ENCODE results near the gene PRKCE. TPM values are rescaled to one million over a fixed set of nuclear protein-coding genes. Genes with fewer than 3 reads are reported as not detected.

The PRKCE gene
- polyA plus RNA-seq, 1 of the 3 experiments (the other 2 are of a cell fraction): 16.3 TPM

GRCh38 chr2:45902781-45903375 lies 251.4 kb downstream of the PRKCE start (continued):
- TF ChIP-seq REST (IDR thresholded peaks at IDR 0.05; ENCODE audit: low read depth, low read length) (no peak), JUND (IDR thresholded peaks at IDR 0.05) (no peak), ELF1 (IDR thresholded peaks at IDR 0.05) (no peak), CHD2 (IDR thresholded peaks at IDR 0.05; ENCODE audit: low read length, partially characterized antibody) (no peak), RFX5 (IDR thresholded peaks at IDR 0.05; ENCODE audit: low read length) (no peak), CTCF (IDR thresholded peaks at IDR 0.05) (no peak), RAD21 (IDR thresholded peaks at IDR 0.05; ENCODE audit: low read length) (no peak)
- TF ChIP-seq, protein P1, sequence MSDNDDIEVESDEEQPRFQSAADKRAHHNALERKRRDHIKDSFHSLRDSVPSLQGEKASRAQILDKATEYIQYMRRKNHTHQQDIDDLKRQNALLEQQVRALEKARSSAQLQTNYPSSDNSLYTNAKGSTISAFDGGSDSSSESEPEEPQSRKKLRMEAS (IDR thresholded peaks at IDR 0.05; ENCODE audit: low read depth): no peak

DNA sequence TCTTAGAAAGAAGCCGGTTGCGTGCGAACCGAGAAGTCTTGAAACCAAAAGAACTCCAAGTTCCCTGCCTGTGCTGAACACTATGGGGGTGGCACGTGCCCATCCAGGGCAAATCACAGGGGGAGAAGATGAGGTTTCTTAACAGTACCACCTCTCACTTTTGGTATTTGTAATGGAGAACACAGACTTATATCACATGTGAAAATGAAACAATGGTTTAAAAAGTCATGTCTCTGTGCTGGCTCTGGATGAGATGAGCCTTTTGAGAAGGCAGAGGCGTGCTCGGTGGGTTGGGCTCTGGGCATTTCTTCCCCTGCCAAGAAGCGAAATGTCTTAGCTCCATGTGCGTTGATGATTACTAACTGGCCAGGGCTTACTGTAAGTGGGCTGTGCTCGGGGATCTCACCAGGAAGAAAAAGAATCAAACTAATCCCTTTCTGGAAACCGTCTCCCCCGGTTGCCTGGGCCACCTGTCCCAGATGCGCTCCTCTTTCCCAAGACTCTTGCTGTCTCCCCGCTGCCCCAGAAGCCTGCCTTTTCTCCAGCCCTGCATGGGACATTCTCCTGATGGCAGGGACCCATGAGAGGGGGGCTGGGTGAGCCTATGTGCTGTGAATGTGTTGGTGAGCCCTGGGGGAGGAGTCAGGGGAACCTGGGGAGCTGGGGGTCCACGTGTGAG lies 252.9 kb downstream of the PRKCE start:
- CTCF ChIA-PET: interaction anchor here (0.9 to 1.1 kb wide), 2 partner anchors 10 to 34 kb away, joined by 3 read pairs; no protein-coding TSS in a partner anchor
- H3K4me3 ChIP-seq (ENCODE audit: low read depth in 2 of 2, low read length in 1 of 2): no peak overlapping the region
- no peaks in the 10 kb centered on the region for H3K79me2 ChIP-seq (ENCODE audit: insufficient read depth)
- WGBS (ENCODE audit: low lambda C conversion rate): 89% methylated on average over 15 of the region's 15 CpGs
- no peak overlapping the region for H3K9ac ChIP-seq
- no peak overlapping the region for H2AFZ ChIP-seq (ENCODE audit: low read depth)
- H3K4me2 ChIP-seq: no peak overlapping the region
- peaks cover 5 to 6% of the 10 kb centered on the region in 2 experiments; a peak in 1 of 4 replicates for H3K4me1 ChIP-seq (ENCODE audit: control insufficient read depth in 1 of 2, insufficient read depth in 2 of 2, low read depth in 1 of 2, low read length in 1 of 2)
- POLR2A ChIA-PET: no interaction called here
- H3F3A ChIP-seq (replicated peaks; ENCODE audit: insufficient read depth): no peaks in the 10 kb centered on the region
- no peak overlapping the region for H3K27ac ChIP-seq (ENCODE audit: low read depth in 2 of 2, low read length in 1 of 2)
- H3K9me2 ChIP-seq: no peaks in the 10 kb centered on the region
- H3K27me3 ChIP-seq (ENCODE audit: insufficient read depth): no peaks in the 10 kb centered on the region
- no peaks in the 10 kb centered on the region for H4K20me1 ChIP-seq (ENCODE audit: insufficient read depth)
- no peaks in the 10 kb centered on the region for H3K36me3 ChIP-seq (replicated peaks in 1 of 2; ENCODE audit: control insufficient read depth in 1 of 2, insufficient read depth in 2 of 2, low read length in 1 of 2)
- TF ChIP-seq FOSL2 (IDR thresholded peaks at IDR 0.05; ENCODE audit: borderline replicate concordance, low read depth) (no peak), PBX3 (IDR thresholded peaks at IDR 0.05) (no peak), TCF12 (IDR thresholded peaks at IDR 0.05) (no peak), SIN3A (IDR thresholded peaks at IDR 0.05; ENCODE audit: borderline replicate concordance, low read depth, low read length) (no peak), FOXM1 (IDR thresholded peaks at IDR 0.05; ENCODE audit: low read depth) (no peak), RFX5 (IDR thresholded peaks at IDR 0.05; ENCODE audit: low read length) (no peak)
- TF ChIP-seq, protein P2, sequence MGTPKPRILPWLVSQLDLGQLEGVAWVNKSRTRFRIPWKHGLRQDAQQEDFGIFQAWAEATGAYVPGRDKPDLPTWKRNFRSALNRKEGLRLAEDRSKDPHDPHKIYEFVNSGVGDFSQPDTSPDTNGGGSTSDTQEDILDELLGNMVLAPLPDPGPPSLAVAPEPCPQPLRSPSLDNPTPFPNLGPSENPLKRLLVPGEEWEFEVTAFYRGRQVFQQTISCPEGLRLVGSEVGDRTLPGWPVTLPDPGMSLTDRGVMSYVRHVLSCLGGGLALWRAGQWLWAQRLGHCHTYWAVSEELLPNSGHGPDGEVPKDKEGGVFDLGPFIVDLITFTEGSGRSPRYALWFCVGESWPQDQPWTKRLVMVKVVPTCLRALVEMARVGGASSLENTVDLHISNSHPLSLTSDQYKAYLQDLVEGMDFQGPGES (IDR thresholded peaks at IDR 0.05; ENCODE audit: low read depth, low read length): no peak
- no peaks in the 10 kb centered on the region for H3K9me3 ChIP-seq
- DNase-seq: no peak

Data from SK-N-SH (cell line).